MM.1S (cell line): ENCODE results near the gene FILIP1.

ENCODE experiments used
- DNase-seq: peaks from one replicate; pipeline ENCODE4 v3.0.0-alpha.2; 2015
- H2AFZ ChIP-seq: fragments of 300-600 bp; sonication (generic); 2 replicates; pipeline ENCODE4 v1.6.0; 2016; ENCODE audit warnings: antibody characterized with exemption, low read length
- H3F3A ChIP-seq: fragments of 300-600 bp; sonication (generic); 2 replicates; pipeline ENCODE4 v1.6.1; 2016; ENCODE audit warnings: mild to moderate bottlenecking, antibody characterized with exemption, low read length, moderate library complexity, mixed read lengths; ENCODE audit not compliant: insufficient read depth
- H3K27ac ChIP-seq: fragments of 300-600 bp; sonication (generic); 2 replicates; pipeline ENCODE4 v1.5.1; 2016; ENCODE audit warnings: mild to moderate bottlenecking, low read length
- H3K27me3 ChIP-seq: fragments of 300-600 bp; sonication (generic); replicated peaks from 2 replicates; pipeline ENCODE4 v1.6.0; 2016; ENCODE audit warnings: low read length; ENCODE audit not compliant: insufficient read depth
- H3K36me3 ChIP-seq: fragments of 300-600 bp; sonication (generic); replicated peaks from 2 replicates; pipeline ENCODE4 v1.6.1; 2016; ENCODE audit warnings: mild to moderate bottlenecking, low read length, mixed read lengths; ENCODE audit not compliant: insufficient read depth
- H3K4me1 ChIP-seq: fragments of 300-600 bp; sonication (generic); 2 replicates; pipeline ENCODE4 v1.6.1; 2016; ENCODE audit warnings: low read length, mixed read lengths
- H3K4me2 ChIP-seq: fragments of 300-600 bp; sonication (generic); 2 replicates; pipeline ENCODE4 v1.6.0; 2016; ENCODE audit warnings: low read depth, low read length
- H3K4me3 ChIP-seq: fragments of 300-600 bp; sonication (generic); 2 replicates; pipeline ENCODE4 v1.5.1; 2016; ENCODE audit warnings: low read length, mixed read lengths
- H3K79me2 ChIP-seq: fragments of 300-600 bp; sonication (generic); 2 replicates; pipeline ENCODE4 v1.6.1; 2016; ENCODE audit warnings: mixed run types, low read length, mixed read lengths
- H3K9ac ChIP-seq: fragments of 300-600 bp; sonication (generic); 2 replicates; pipeline ENCODE4 v1.6.1; 2016; ENCODE audit warnings: low read length, mixed read lengths
- H3K9me2 ChIP-seq: fragments of 300-600 bp; sonication (generic); replicated peaks from 2 replicates; pipeline ENCODE4 v1.6.1; 2016; ENCODE audit warnings: mild to moderate bottlenecking, low read length, mixed read lengths; ENCODE audit not compliant: insufficient read depth
- H3K9me3 ChIP-seq: fragments of 300-600 bp; sonication (generic); replicated peaks from 2 replicates; pipeline ENCODE4 v1.6.1; 2016; ENCODE audit warnings: mild to moderate bottlenecking, low read length, mixed read lengths; ENCODE audit not compliant: insufficient read depth
- H4K20me1 ChIP-seq: fragments of 300-600 bp; sonication (generic); 2 replicates; pipeline ENCODE4 v1.6.1; 2016; ENCODE audit warnings: mild to moderate bottlenecking, low read length, moderate library complexity, mixed read lengths; ENCODE audit not compliant: insufficient read depth
- CTCF ChIP-seq: fragments of 300-600 bp; sonication (generic); IDR thresholded peaks from 2 replicates; pipeline ENCODE4 v1.5.1; 2016; ENCODE audit warnings: antibody characterized with exemption, low read length, mixed read lengths
- EZH2 ChIP-seq: fragments of 300-600 bp; sonication (generic); optimal IDR thresholded peaks from 2 replicates; pipeline ENCODE3; 2017; ENCODE audit warnings: low read depth, mild to moderate bottlenecking, antibody characterized with exemption, low read length, mixed read lengths
- EZH2phosphoT487 ChIP-seq: fragments of 300-600 bp; sonication (generic); IDR thresholded peaks from 2 replicates; pipeline ENCODE4 v1.6.1; 2018; ENCODE audit warnings: antibody characterized with exemption, low read length

The FILIP1 gene

DNA sequence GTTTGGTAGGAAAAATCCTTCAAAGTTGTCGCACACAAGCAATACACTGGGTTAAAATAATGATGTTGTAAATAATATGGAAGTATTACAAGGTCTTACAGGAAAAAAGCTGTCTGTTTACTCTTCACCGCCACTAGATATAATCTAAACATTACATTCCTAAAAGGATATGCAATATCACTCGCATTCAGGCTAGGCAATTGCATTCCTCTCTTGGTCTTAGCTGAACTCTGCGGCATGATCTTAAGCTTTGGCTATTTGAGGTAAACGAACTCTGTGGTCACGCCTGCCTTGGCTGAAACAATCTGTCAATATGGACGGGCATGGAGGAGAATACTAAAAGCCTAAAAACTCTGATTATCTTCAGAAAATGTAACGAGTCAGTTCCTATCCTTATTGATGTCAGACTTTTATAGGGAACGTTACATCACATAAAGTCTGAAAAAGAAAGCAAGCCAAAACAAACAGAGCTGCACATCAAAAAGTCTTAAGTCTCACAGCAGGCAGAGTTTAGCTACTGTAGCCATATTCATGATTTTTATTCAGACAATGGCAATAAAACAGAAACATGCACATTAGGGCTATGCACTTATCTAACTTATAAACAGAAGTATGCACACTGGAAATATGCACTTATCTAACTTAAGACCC is 30.8 kb upstream of the FILIP1 start:
- Histone ChIP-seq H3K36me3 (no peaks in the 10 kb centered on the region), H3K9me2 (no peaks in the 10 kb centered on the region), H2AFZ (no peak overlapping the region), H3K4me1 (no peaks in the 10 kb centered on the region), H3K27ac (no peak overlapping the region), H3K4me3 (no peak overlapping the region), H3K4me2 (no peak overlapping the region), H4K20me1 (no peaks in the 10 kb centered on the region), H3K79me2 (no peaks in the 10 kb centered on the region), H3F3A (no peaks in the 10 kb centered on the region), H3K9ac (no peak overlapping the region), H3K27me3 (no peaks in the 10 kb centered on the region), H3K9me3 (no peaks in the 10 kb centered on the region)
- no peak for DNase-seq
- no peak for TF ChIP-seq EZH2
- no peak for TF ChIP-seq CTCF
- TF ChIP-seq EZH2phosphoT487, result no peak

DNA sequence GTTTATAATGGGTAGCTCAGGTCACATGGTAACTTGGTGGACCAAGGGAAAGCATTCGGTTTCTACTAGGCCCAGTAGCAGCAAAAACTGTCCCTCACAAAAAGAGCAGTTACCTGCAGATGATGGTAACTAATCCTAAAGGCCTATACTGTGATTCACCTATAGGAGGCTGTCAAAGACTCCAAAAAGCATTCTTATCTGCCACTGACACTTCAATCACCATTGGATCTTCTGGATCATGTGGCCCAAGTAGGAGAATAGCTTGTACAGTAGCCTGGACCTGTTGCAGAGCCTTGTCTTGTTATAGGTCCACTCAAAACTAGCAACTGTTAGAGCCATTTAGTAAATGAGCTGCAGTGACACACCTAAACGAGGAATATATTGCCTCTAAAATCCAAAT is 23.2 kb upstream of the FILIP1 start:
- Histone ChIP-seq H3K4me3 (no peak overlapping the region), H3K4me2 (no peak overlapping the region), H3K27ac (no peak overlapping the region), H3K4me1 (no peaks in the 10 kb centered on the region), H3K9me2 (no peaks in the 10 kb centered on the region), H3F3A (no peaks in the 10 kb centered on the region), H2AFZ (no peak overlapping the region), H3K79me2 (no peaks in the 10 kb centered on the region), H3K9ac (no peak overlapping the region), H3K9me3 (no peaks in the 10 kb centered on the region), H4K20me1 (no peaks in the 10 kb centered on the region), H3K36me3 (no peaks in the 10 kb centered on the region), H3K27me3 (no peaks in the 10 kb centered on the region)
- no peak for DNase-seq
- no peak for TF ChIP-seq EZH2
- TF ChIP-seq EZH2phosphoT487, result no peak
- TF ChIP-seq CTCF, result no peak

- Histone ChIP-seq H4K20me1 (no peaks in the 10 kb centered on the region), H3K4me1 (no peaks in the 10 kb centered on the region), H2AFZ (no peak overlapping the region), H3K4me2 (no peak overlapping the region), H3K9me2 (no peaks in the 10 kb centered on the region), H3K9me3 (no peaks in the 10 kb centered on the region), H3K27me3 (no peaks in the 10 kb centered on the region), H3K27ac (no peak overlapping the region), H3K9ac (no peak overlapping the region), H3K4me3 (no peak overlapping the region), H3F3A (no peaks in the 10 kb centered on the region), H3K36me3 (no peaks in the 10 kb centered on the region), H3K79me2 (no peaks in the 10 kb centered on the region)
- DNase-seq, result no peak
- TF ChIP-seq EZH2phosphoT487, result no peak
- no peak for TF ChIP-seq EZH2
- no peak for TF ChIP-seq CTCF
Observed at GRCh38 chr6:75512591-75512990, 19.0 kb upstream of the FILIP1 start.
